ENCODE measurements around the gene GPC1.

Gene GPC1

GRCh38 chr2:240502059-240502429 is 66.6 kb downstream of the GPC1 start:
- Histone ChIP-seq H3K4me3 (ENCODE audit: low read depth, low read length) (no peak overlapping the region), H3K9me3 (ENCODE audit: control insufficient read depth, insufficient read depth, low read depth, low read length) (no peaks in the 10 kb centered on the region), H3K4me1 (ENCODE audit: control insufficient read depth, insufficient read depth, low read length) (no peaks in the 10 kb centered on the region), H3K36me3 (ENCODE audit: control insufficient read depth in 2 of 2, insufficient read depth in 1 of 2, low read length in 2 of 2) (peaks cover 0 to 9% of the 10 kb centered on the region in 2 experiments; a peak in 1 of 3 replicates), H3K27ac (ENCODE audit: extremely low read depth, low read depth, low read length) (no peak overlapping the region)
- ChIA-PET POLR2A (no interaction called here), CTCF (no interaction called here)
- TF ChIP-seq ZNF548 (tag by site-specific recombination; IDR thresholded peaks at IDR 0.05) (no peak), ZNF777 (tag by site-specific recombination; IDR thresholded peaks at IDR 0.05; ENCODE audit: borderline replicate concordance) (no peak), YY2 (tag by site-specific recombination; IDR thresholded peaks at IDR 0.05) (no peak), ZNF157 (tag by site-specific recombination; IDR thresholded peaks at IDR 0.05) (no peak), ZNF654 (tag by site-specific recombination; IDR thresholded peaks at IDR 0.05; ENCODE audit: low read depth) (no peak)
- TF ChIP-seq, protein P1, sequence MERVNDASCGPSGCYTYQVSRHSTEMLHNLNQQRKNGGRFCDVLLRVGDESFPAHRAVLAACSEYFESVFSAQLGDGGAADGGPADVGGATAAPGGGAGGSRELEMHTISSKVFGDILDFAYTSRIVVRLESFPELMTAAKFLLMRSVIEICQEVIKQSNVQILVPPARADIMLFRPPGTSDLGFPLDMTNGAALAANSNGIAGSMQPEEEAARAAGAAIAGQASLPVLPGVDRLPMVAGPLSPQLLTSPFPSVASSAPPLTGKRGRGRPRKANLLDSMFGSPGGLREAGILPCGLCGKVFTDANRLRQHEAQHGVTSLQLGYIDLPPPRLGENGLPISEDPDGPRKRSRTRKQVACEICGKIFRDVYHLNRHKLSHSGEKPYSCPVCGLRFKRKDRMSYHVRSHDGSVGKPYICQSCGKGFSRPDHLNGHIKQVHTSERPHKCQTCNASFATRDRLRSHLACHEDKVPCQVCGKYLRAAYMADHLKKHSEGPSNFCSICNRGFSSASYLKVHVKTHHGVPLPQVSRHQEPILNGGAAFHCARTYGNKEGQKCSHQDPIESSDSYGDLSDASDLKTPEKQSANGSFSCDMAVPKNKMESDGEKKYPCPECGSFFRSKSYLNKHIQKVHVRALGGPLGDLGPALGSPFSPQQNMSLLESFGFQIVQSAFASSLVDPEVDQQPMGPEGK (tag by site-specific recombination; IDR thresholded peaks at IDR 0.05) = no peak

GRCh38 chr2:240502430-240503121 is 67.1 kb downstream of the GPC1 start:
- ChIA-PET POLR2A (no interaction called here), CTCF (interaction anchor here (1.2 kb wide), 1 partner anchor 12 kb away, joined by 6 read pairs; no protein-coding TSS in a partner anchor)
- TF ChIP-seq ZFHX2 (tag by site-specific recombination; conservative IDR thresholded peaks at IDR 0.05) (peak; percentile 54), ZNF580 (tag by site-specific recombination; IDR thresholded peaks at IDR 0.05) (no peak), ZNF513 (tag by site-specific recombination; IDR thresholded peaks at IDR 0.05) (no peak), EGR2 (tag by site-specific recombination; IDR thresholded peaks at IDR 0.05; ENCODE audit: low read depth) (0 out of 2 replicates have a peak, but pooled peaks have one; percentile 31), ZNF600 (tag by site-specific recombination; IDR thresholded peaks at IDR 0.05) (no peak), ZNF311 (tag by site-specific recombination; IDR thresholded peaks at IDR 0.05; ENCODE audit: borderline replicate concordance) (no peak)
- TF ChIP-seq, protein P2, sequence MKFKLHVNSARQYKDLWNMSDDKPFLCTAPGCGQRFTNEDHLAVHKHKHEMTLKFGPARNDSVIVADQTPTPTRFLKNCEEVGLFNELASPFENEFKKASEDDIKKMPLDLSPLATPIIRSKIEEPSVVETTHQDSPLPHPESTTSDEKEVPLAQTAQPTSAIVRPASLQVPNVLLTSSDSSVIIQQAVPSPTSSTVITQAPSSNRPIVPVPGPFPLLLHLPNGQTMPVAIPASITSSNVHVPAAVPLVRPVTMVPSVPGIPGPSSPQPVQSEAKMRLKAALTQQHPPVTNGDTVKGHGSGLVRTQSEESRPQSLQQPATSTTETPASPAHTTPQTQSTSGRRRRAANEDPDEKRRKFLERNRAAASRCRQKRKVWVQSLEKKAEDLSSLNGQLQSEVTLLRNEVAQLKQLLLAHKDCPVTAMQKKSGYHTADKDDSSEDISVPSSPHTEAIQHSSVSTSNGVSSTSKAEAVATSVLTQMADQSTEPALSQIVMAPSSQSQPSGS (tag by site-specific recombination; IDR thresholded peaks at IDR 0.05; ENCODE audit: low read depth) = peak; percentile 31; the same call in 1 of the 2 replicates
- Histone ChIP-seq H3K9me3 (ENCODE audit: control insufficient read depth, insufficient read depth, low read depth, low read length) (no peaks in the 10 kb centered on the region), H3K27ac (ENCODE audit: extremely low read depth, low read depth, low read length) (no peak overlapping the region), H3K4me3 (ENCODE audit: low read depth, low read length) (no peak overlapping the region), H3K4me1 (ENCODE audit: control insufficient read depth, insufficient read depth, low read length) (no peaks in the 10 kb centered on the region), H3K36me3 (ENCODE audit: control insufficient read depth in 2 of 2, insufficient read depth in 1 of 2, low read length in 2 of 2) (peaks cover 0 to 9% of the 10 kb centered on the region in 2 experiments; a peak in 1 of 3 replicates)

GRCh38 chr2:240503375-240503774 is 67.9 kb downstream of the GPC1 start:
- POLR2A ChIA-PET = no interaction called here
- H3K36me3 ChIP-seq (ENCODE audit: control insufficient read depth in 2 of 2, insufficient read depth in 1 of 2, low read length in 2 of 2) = peaks cover 0 to 9% of the 10 kb centered on the region in 2 experiments; a peak in 1 of 3 replicates
- no peak overlapping the region for H3K4me3 ChIP-seq (ENCODE audit: low read depth, low read length)
- no peak overlapping the region for H3K27ac ChIP-seq (ENCODE audit: extremely low read depth, low read depth, low read length)
- H3K9me3 ChIP-seq (ENCODE audit: control insufficient read depth, insufficient read depth, low read depth, low read length) = no peaks in the 10 kb centered on the region
- CTCF ChIA-PET = interaction anchor here (1.2 kb wide), 1 partner anchor 11 kb away, joined by 6 read pairs; no protein-coding TSS in a partner anchor
- H3K4me1 ChIP-seq (ENCODE audit: control insufficient read depth, insufficient read depth, low read length) = no peaks in the 10 kb centered on the region
- TF ChIP-seq ZXDB (tag by site-specific recombination; IDR thresholded peaks at IDR 0.05) = no peak
- TF ChIP-seq, protein P1 (tag by site-specific recombination; IDR thresholded peaks at IDR 0.05) = no peak
- TF ChIP-seq ZFP69B (tag by site-specific recombination; IDR thresholded peaks at IDR 0.05) = no peak
- no peak for TF ChIP-seq ZNF10 (tag by site-specific recombination; IDR thresholded peaks at IDR 0.05)
- TF ChIP-seq KLF7 (tag by site-specific recombination; IDR thresholded peaks at IDR 0.05; ENCODE audit: borderline replicate concordance) = no peak
- TF ChIP-seq, protein P3, sequence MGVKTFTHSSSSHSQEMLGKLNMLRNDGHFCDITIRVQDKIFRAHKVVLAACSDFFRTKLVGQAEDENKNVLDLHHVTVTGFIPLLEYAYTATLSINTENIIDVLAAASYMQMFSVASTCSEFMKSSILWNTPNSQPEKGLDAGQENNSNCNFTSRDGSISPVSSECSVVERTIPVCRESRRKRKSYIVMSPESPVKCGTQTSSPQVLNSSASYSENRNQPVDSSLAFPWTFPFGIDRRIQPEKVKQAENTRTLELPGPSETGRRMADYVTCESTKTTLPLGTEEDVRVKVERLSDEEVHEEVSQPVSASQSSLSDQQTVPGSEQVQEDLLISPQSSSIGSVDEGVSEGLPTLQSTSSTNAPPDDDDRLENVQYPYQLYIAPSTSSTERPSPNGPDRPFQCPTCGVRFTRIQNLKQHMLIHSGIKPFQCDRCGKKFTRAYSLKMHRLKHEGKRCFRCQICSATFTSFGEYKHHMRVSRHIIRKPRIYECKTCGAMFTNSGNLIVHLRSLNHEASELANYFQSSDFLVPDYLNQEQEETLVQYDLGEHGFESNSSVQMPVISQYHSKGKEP (tag by site-specific recombination; IDR thresholded peaks at IDR 0.05) = no peak
- TF ChIP-seq ZNF626 (tag by site-specific recombination; IDR thresholded peaks at IDR 0.05) = no peak

Data from HEK293 (cell line).